Measurements from ENCODE around the gene TEX29. TPM values are rescaled to one million over a fixed set of nuclear protein-coding genes. Genes with fewer than 3 reads are reported as not detected.

TEX29 gene
- total RNA-seq, 1 donor from 2014 or later = 0.97 TPM

DNA sequence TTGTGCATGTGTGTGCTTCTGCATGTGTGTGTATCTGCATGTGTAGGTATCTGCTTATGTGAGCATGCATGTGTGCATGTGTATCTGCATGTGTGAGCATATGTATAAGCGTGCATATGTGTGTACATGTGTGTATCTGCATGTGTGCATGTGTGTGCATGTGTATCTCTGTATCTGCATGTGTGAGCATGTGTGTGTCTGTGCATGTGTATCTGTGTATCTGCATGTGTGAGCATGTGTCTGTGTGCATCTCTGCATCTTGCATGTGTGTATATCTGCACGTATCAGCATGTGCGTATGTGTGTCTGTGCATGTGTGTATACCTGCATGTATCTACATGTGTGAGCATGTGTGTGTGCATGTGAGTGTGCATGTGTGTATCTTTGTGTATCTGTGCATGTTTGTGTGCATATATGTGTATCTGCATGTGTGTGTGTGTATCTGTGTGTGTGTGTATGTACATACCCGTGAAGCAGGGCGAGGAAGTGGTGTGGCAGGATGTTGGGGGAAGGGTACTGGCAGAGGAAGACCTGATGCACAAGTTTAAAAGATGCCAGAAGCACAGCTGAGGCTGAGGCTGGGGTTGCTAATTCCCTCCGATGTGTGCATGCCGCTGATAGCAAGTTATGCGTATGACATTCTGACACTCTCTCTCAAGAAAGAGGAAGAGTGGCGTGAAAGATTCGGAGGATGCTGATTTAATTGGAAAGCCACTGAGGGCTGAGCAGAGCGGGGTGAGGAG is 64.2 kb downstream of the TEX29 start:
- intact Hi-C loops (cut with DNase I) = no loop called here
- Histone ChIP-seq H3K27me3 (ENCODE audit: low read depth) (no peaks in the 10 kb centered on the region), H3K4me1 (no peaks in the 10 kb centered on the region), H3K9me3 (no peaks in the 10 kb centered on the region), H3K27ac (no peak overlapping the region), H3K4me3 (no peak overlapping the region), H3K36me3 (no peaks in the 10 kb centered on the region)
- DNase-seq (no peak), ATAC-seq (no peak)
- TF ChIP-seq CTCF (IDR thresholded peaks at IDR 0.05) = no peak

GRCh38 chr13:111385183-111385857 is 64.9 kb downstream of the TEX29 start:
- Histone ChIP-seq H3K4me3 (no peak overlapping the region), H3K36me3 (no peaks in the 10 kb centered on the region), H3K9me3 (no peaks in the 10 kb centered on the region), H3K4me1 (no peaks in the 10 kb centered on the region), H3K27ac (no peak overlapping the region), H3K27me3 (ENCODE audit: low read depth) (no peaks in the 10 kb centered on the region)
- intact Hi-C loops (cut with DNase I) = no loop called here
- DNase-seq (no peak), ATAC-seq (no peak)
- no peak for TF ChIP-seq CTCF (IDR thresholded peaks at IDR 0.05)

DNA sequence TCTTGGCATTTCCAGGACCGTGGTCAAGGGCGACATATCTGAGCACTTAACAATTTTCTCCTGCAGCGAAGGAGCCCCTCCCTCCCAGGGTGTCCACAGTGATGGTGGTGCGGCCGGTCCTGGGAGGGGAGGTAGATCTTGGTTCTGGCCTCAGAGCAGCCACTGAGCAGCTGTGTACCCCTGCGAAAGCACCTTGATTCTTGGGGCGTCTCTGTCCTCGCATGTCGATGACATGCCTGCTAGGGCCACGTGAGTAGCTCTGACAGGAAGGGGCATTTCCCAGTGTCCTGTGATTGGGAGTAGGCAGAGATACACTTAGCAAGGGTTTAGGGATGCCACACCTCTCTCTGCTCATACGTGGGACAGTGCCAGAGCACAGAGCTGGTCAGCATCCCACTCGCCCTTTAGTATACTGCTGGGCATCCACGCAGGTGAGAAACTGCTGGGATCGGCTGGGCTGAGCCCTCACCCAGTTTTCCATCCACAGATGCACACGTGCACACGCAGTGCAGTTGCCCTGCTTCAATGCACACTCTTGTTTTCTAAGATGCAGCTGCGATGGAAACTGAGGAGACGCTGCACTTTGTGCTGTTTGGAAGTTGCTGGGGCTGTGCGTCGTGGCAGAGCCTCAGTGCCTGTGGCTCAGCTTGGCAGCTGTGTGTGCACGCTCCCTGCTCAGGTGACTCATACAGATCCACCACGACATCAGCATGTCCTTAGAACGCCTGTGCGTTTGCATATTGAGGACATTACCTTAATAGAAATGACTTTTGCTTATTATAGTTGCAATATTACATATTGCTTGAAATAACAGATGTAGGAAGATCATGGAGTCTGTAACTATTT is 66.8 kb downstream of the TEX29 start:
- Histone ChIP-seq H3K9me3 (no peaks in the 10 kb centered on the region), H3K27ac (no peak overlapping the region), H3K36me3 (no peaks in the 10 kb centered on the region), H3K27me3 (ENCODE audit: low read depth) (no peaks in the 10 kb centered on the region), H3K4me1 (no peaks in the 10 kb centered on the region), H3K4me3 (no peak overlapping the region)
- no peak for ATAC-seq
- intact Hi-C loops (cut with DNase I) = no loop called here
- no peak for TF ChIP-seq CTCF (IDR thresholded peaks at IDR 0.05)
- DNase-seq = no peak

DNA sequence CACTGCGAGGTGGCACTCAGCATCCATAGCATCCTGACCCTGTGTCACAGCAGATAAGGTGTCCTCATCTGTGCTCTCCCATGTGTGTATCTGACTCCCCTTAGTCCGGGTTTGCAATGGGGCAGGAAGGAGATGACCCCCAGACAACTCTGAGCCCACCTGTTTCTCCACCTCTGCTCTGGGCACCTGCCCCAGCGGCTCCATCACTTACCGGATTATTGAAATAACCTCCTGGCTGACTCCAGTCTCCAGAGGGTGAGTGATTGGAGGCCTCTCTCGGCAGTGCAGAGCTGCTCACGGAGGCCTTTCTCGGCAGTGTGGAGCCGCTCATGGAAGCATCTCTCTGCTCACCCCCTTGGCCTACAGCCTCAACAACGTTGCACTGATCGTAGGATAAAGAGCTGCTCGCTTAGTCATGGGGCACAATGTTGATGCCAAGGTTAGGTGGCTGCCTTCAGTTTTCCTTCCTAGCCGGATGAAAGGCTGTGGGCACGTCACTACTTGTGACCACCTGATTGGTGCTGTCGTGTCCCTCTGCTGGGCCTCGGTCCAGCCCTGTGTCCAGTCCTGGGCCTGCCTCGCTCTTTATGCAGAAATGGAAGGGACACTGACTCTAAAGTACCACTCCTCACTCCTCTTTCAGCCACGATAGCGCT is 67.6 kb downstream of the TEX29 start:
- Histone ChIP-seq H3K4me1 (no peaks in the 10 kb centered on the region), H3K36me3 (no peaks in the 10 kb centered on the region), H3K4me3 (no peak overlapping the region), H3K27ac (no peak overlapping the region), H3K27me3 (ENCODE audit: low read depth) (no peaks in the 10 kb centered on the region), H3K9me3 (no peaks in the 10 kb centered on the region)
- DNase-seq = no peak
- ATAC-seq = no peak
- intact Hi-C loops (cut with DNase I) = no loop called here
- no peak for TF ChIP-seq CTCF (IDR thresholded peaks at IDR 0.05)

DNA sequence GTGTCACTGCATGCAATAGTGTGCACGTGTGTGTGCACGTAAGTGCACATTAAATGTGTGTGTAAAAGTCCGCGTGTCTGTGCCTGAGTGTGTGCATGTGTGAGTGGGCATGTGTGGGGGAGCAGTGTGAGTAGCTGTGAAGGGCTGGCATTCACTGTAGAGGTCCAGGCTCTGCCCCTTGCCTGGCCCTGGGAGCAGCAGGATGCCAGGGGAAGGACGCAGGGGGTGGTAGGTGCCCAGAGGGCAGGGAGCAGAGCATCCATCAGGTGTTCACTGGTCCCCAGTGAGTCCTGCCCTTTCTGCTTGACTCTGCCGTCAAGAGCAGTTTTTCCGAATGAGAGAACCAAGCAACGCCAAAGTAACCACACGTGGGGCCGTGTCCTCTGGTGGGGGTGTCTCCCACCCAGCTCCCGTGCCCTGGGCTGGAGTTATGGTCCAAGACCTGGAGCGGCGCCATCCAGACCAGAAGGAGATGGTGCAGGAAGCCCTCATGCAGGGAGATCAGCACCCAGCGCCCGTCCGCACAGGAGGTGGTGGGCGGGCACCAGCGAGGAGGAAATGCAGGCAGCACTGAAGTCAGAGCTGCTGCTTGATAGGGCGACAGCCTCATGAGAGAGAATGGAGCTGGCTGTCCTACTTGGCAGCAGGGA is 68.5 kb downstream of the TEX29 start:
- Histone ChIP-seq H3K9me3 (no peaks in the 10 kb centered on the region), H3K4me3 (no peak overlapping the region), H3K36me3 (no peaks in the 10 kb centered on the region), H3K27me3 (ENCODE audit: low read depth) (no peaks in the 10 kb centered on the region), H3K4me1 (no peaks in the 10 kb centered on the region), H3K27ac (no peak overlapping the region)
- TF ChIP-seq CTCF (IDR thresholded peaks at IDR 0.05) = no peak
- ATAC-seq (peak in 1 of 2 donors; percentile 35), DNase-seq (no peak)
- intact Hi-C loops (cut with DNase I) = no loop called here
